ENCODE measurements around the gene MTOR.
"Not testable (repeated sequence)": the region's sequence is repeated elsewhere in the genome, so short reads cannot be mapped to it uniquely, and the experiment has no call there.

MTOR gene

GRCh38 chr1:11262171-11263049 is at the start of gene MTOR:
TSS of gene MTOR (minus strand) at chr1:11262551. CDS start at chr1:11259409, 3,142 bp downstream.
- in situ Hi-C loops (cut with MboI; ENCODE audit: low sequenced_read_pairs), result no loop called here

- in situ Hi-C loops (cut with MboI; ENCODE audit: low sequenced_read_pairs), result no loop called here
Observed at GRCh38 chr1:11309385-11309784, 47.0 kb upstream of the MTOR start.

- in situ Hi-C loops (cut with MboI; ENCODE audit: low sequenced_read_pairs), result no loop called here
Observed at GRCh38 chr1:11308699-11309224, 46.4 kb upstream of the MTOR start.

- in situ Hi-C loops (cut with MboI; ENCODE audit: low sequenced_read_pairs), result no loop called here
Observed at GRCh38 chr1:11307852-11308251, 45.5 kb upstream of the MTOR start.

- in situ Hi-C loops (cut with MboI; ENCODE audit: low sequenced_read_pairs), result not testable (repeated sequence)
Observed at GRCh38 chr1:11305516-11305915, 43.2 kb upstream of the MTOR start.

GRCh38 chr1:11302366-11302765 is 40.0 kb upstream of the MTOR start:
- in situ Hi-C loops (cut with MboI; ENCODE audit: low sequenced_read_pairs), result no loop called here

- in situ Hi-C loops (cut with MboI; ENCODE audit: low sequenced_read_pairs), result no loop called here
Observed at GRCh38 chr1:11301601-11302000, 39.2 kb upstream of the MTOR start.

GRCh38 chr1:11299225-11299574 is 36.8 kb upstream of the MTOR start:
- in situ Hi-C loops (cut with MboI; ENCODE audit: low sequenced_read_pairs), result no loop called here

GRCh38 chr1:11298390-11299224 is 36.3 kb upstream of the MTOR start:
- in situ Hi-C loops (cut with MboI; ENCODE audit: low sequenced_read_pairs), result no loop called here

GRCh38 chr1:11297774-11298173 is 35.4 kb upstream of the MTOR start:
- in situ Hi-C loops (cut with MboI; ENCODE audit: low sequenced_read_pairs), result not testable (repeated sequence)

- in situ Hi-C loops (cut with MboI; ENCODE audit: low sequenced_read_pairs), result no loop called here
Observed at GRCh38 chr1:11295905-11296304, 33.6 kb upstream of the MTOR start.

GRCh38 chr1:11294951-11295350 is 32.6 kb upstream of the MTOR start:
- in situ Hi-C loops (cut with MboI; ENCODE audit: low sequenced_read_pairs), result no loop called here

GRCh38 chr1:11293856-11294255 is 31.5 kb upstream of the MTOR start:
- in situ Hi-C loops (cut with MboI; ENCODE audit: low sequenced_read_pairs), result no loop called here

GRCh38 chr1:11291049-11291448 is 28.7 kb upstream of the MTOR start:
- in situ Hi-C loops (cut with MboI; ENCODE audit: low sequenced_read_pairs), result no loop called here

GRCh38 chr1:11289064-11289463 is 26.7 kb upstream of the MTOR start:
- in situ Hi-C loops (cut with MboI; ENCODE audit: low sequenced_read_pairs), result no loop called here

GRCh38 chr1:11286735-11287410 is 24.5 kb upstream of the MTOR start:
- in situ Hi-C loops (cut with MboI; ENCODE audit: low sequenced_read_pairs), result no loop called here

- in situ Hi-C loops (cut with MboI; ENCODE audit: low sequenced_read_pairs), result no loop called here
Observed at GRCh38 chr1:11285883-11286734, 23.8 kb upstream of the MTOR start.

GRCh38 chr1:11284784-11285183 is 22.4 kb upstream of the MTOR start:
- in situ Hi-C loops (cut with MboI; ENCODE audit: low sequenced_read_pairs), result no loop called here

GRCh38 chr1:11283151-11283550 is 20.8 kb upstream of the MTOR start:
- in situ Hi-C loops (cut with MboI; ENCODE audit: low sequenced_read_pairs), result no loop called here
